OCI-LY1 (cell line): ENCODE results near the gene ZNF658.
"Not testable (repeated sequence)": the region's sequence is repeated elsewhere in the genome, so short reads cannot be mapped to it uniquely, and the experiment has no call there.

Source experiments
- H2AFZ ChIP-seq: fragments of 200-600 bp; sonication (generic), shearing (Covaris generic); 2 replicates; pipeline ENCODE4 v1.6.0; 2014; ENCODE audit warnings: antibody characterized with exemption, mild to moderate bottlenecking, low read length
- H3F3A ChIP-seq: fragments of 200-600 bp; sonication (generic), shearing (Covaris generic); 2 replicates; pipeline ENCODE4 v1.6.0; 2014; ENCODE audit warnings: mild to moderate bottlenecking, antibody characterized with exemption, low read length, moderate library complexity; ENCODE audit not compliant: insufficient read depth
- H3K27ac ChIP-seq: fragments of 200-600 bp; sonication (generic); 2 replicates; pipeline ENCODE4 v1.5.1; 2014; ENCODE audit warnings: low read length, mixed run types, mild to moderate bottlenecking, low read depth; ENCODE audit not compliant: poor library complexity, severe bottlenecking
- H3K27me3 ChIP-seq: fragments of 200-600 bp; sonication (generic); 2 replicates; pipeline ENCODE4 v1.6.0; 2014; ENCODE audit warnings: antibody characterized with exemption, mild to moderate bottlenecking, low read length, moderate library complexity; ENCODE audit not compliant: insufficient read depth
- H3K36me3 ChIP-seq: fragments of 200-600 bp; sonication (generic); 2 replicates; pipeline ENCODE4 v1.6.1; 2014; ENCODE audit warnings: mild to moderate bottlenecking, antibody characterized with exemption, low read length, moderate library complexity, mixed read lengths; ENCODE audit not compliant: insufficient read depth
- H3K4me1 ChIP-seq: fragments of 200-600 bp; sonication (generic); 2 replicates; pipeline ENCODE4 v1.5.1; 2014; ENCODE audit warnings: mild to moderate bottlenecking, low read length, moderate library complexity; ENCODE audit not compliant: insufficient read depth, severe bottlenecking
- H3K4me2 ChIP-seq: fragments of 200-600 bp; sonication (generic), shearing (Covaris generic); 2 replicates; pipeline ENCODE4 v1.6.1; 2014; ENCODE audit warnings: low read length
- H3K4me3 ChIP-seq: fragments of 200-600 bp; sonication (generic); 2 replicates; pipeline ENCODE4 v1.5.1; 2014; ENCODE audit warnings: low read length, low read depth, mild to moderate bottlenecking, mixed read lengths; ENCODE audit not compliant: poor library complexity, severe bottlenecking
- H3K79me2 ChIP-seq: fragments of 200-600 bp; shearing (Covaris generic); 2 replicates; pipeline ENCODE4 v1.6.1; 2016; ENCODE audit warnings: mixed run types, low read length, mixed read lengths; ENCODE audit not compliant: insufficient read depth
- H3K9ac ChIP-seq: fragments of 200-600 bp; sonication (generic), shearing (Covaris generic); 2 replicates; pipeline ENCODE4 v1.6.1; 2014; ENCODE audit warnings: mild to moderate bottlenecking, low read length, mixed read lengths
- H3K9me2 ChIP-seq: fragments of 200-600 bp; sonication (generic), shearing (Covaris generic); 2 replicates; pipeline ENCODE4 v1.6.1; 2014; ENCODE audit warnings: low read depth, mild to moderate bottlenecking, low read length, mixed read lengths
- H3K9me3 ChIP-seq: fragments of 200-600 bp; shearing (Covaris generic); 2 replicates; pipeline ENCODE4 v1.6.1; 2014; ENCODE audit warnings: low read length, mixed read lengths
- H4K20me1 ChIP-seq: fragments of 200-600 bp; sonication (generic), shearing (Covaris generic); 2 replicates; pipeline ENCODE4 v1.6.0; 2016; ENCODE audit warnings: mild to moderate bottlenecking, low read length; ENCODE audit not compliant: insufficient read depth

ZNF658 gene

DNA sequence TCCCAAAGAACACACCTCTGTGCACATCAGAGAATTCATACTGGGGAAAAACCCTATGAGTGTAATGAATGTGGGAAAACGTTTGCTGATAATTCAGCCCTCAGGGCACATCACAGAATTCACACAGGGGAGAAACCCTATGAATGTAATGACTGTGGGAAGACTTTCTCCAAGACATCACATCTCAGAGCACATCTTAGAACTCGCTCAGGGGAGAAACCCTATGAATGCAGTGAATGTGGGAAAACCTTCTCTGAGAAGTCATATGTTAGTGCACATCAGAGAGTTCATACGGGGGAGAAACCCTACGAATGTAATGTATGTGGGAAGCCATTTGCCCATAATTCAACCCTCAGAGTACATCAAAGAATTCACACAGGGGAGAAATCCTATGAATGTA, 19.5 kb downstream of the ZNF658 start:
- H3F3A ChIP-seq, H2AFZ ChIP-seq, H3K4me3 ChIP-seq, H3K9ac ChIP-seq, H3K27ac ChIP-seq, H3K9me2 ChIP-seq, H3K4me1 ChIP-seq, H4K20me1 ChIP-seq, H3K27me3 ChIP-seq, H3K4me2 ChIP-seq, H3K36me3 ChIP-seq, H3K9me3 ChIP-seq, H3K79me2 ChIP-seq: not testable (repeated sequence)

DNA sequence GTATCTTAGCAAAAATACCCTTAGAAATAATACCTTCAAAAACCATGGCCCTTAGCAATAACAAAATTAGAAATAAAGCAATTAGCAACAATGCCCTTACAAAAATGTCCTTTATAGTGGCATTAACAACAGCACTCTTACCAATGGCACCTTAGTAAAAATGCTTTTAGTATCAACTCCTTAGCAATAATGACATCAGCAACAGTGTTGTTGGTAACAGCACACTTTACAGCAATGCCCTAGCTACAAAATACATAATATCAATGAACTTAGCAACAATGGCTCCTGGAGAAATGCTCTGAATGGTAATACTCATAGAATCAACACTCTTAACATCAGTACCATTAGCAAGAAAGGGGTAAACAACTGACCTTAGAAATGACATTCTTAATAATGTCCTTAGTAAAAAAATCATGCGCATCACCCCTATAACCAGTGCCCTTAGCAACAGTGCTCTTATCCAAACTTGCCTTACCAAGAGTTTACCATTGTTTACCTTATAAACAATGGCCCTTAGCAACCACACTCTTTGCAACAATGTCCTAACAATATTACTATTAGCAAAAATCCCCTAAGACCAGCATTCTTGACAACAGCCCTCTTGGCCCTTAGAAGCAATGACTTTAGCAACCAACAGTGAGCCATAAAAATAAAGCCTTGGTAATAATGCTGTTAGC, 35.8 kb downstream of the ZNF658 start:
- H3K4me1 ChIP-seq, H3K27ac ChIP-seq, H3K9ac ChIP-seq, H2AFZ ChIP-seq, H3K9me2 ChIP-seq, H3K4me3 ChIP-seq, H3K4me2 ChIP-seq, H3K9me3 ChIP-seq, H3K36me3 ChIP-seq, H3F3A ChIP-seq, H4K20me1 ChIP-seq, H3K79me2 ChIP-seq, H3K27me3 ChIP-seq: not testable (repeated sequence)

GRCh38 chr9:66937662-66938061, 37.1 kb downstream of the ZNF658 start:
- not testable (repeated sequence) for H3K79me2 ChIP-seq, H3F3A ChIP-seq, H3K4me2 ChIP-seq, H3K4me1 ChIP-seq, H3K27me3 ChIP-seq, H2AFZ ChIP-seq, H3K36me3 ChIP-seq, H3K27ac ChIP-seq, H3K4me3 ChIP-seq, H4K20me1 ChIP-seq, H3K9ac ChIP-seq, H3K9me3 ChIP-seq, H3K9me2 ChIP-seq

DNA sequence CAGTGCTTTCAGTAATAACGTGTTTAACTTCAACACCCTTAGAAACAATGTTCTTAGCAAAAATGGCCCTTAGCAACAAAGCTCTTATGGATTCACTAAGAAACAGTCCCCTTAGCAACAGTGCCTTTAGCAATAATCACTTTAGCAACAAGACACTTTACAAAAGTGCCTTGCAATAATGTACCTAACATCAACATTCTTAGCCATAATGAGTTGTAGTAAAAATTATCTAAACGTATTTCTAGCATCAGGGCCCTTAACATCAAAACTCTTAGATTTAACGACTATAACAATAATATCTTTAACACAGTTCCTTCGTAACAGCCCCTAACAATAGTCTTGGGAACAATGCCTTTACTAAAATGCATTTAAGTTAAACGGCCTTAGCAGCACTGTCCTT, 37.8 kb downstream of the ZNF658 start:
- H3K27ac ChIP-seq, H3K9me3 ChIP-seq, H3K27me3 ChIP-seq, H3K4me2 ChIP-seq, H3K4me3 ChIP-seq, H3F3A ChIP-seq, H3K9me2 ChIP-seq, H3K36me3 ChIP-seq, H3K4me1 ChIP-seq, H2AFZ ChIP-seq, H3K79me2 ChIP-seq, H4K20me1 ChIP-seq, H3K9ac ChIP-seq: not testable (repeated sequence)

DNA sequence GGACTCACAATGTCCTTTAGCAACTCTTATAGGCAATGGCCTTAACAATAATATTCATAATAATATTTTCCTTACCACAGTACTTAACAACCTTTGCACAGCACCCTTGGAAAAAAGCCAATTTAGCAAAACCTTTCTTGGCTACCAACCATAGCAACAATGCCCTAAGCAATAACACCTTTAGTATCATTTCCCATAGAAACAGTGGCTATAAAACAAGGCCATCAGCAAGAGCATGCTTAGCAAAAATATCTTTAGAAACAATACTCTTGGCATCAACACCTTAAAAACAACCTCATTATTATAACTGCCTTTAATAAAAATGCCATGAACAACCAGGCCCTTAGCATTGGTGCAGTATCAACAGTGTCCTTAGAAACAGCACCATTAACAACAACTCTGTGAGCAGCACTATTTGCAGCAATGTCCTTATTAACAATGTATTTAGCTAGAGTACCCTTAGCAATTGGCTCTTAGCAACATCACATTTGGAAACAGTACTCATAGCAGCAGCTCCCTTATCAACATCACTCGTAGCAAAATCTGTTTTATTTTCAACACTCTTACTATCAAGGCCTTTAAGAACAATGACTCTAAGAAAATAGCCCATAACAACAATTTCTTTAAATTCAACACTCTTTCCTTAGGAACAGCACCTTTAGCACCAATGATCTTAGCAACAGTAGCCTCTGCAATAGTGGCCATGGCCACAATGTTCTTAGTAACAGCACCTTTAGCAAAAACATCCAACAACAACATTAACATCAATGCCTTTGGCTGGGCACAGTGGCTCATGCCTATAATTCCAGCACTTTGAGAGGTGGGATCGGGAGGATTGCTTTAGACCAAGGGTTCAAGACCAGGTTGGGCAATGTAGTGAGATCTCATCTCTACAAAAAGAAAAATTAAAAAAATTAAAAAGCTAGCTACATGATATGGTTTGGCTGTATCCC, 39.6 kb downstream of the ZNF658 start:
- H4K20me1 ChIP-seq, H3K4me1 ChIP-seq, H3K36me3 ChIP-seq, H3K9ac ChIP-seq, H3F3A ChIP-seq, H3K27me3 ChIP-seq, H3K79me2 ChIP-seq, H3K9me2 ChIP-seq, H3K4me3 ChIP-seq, H2AFZ ChIP-seq, H3K4me2 ChIP-seq, H3K27ac ChIP-seq, H3K9me3 ChIP-seq: not testable (repeated sequence)

DNA sequence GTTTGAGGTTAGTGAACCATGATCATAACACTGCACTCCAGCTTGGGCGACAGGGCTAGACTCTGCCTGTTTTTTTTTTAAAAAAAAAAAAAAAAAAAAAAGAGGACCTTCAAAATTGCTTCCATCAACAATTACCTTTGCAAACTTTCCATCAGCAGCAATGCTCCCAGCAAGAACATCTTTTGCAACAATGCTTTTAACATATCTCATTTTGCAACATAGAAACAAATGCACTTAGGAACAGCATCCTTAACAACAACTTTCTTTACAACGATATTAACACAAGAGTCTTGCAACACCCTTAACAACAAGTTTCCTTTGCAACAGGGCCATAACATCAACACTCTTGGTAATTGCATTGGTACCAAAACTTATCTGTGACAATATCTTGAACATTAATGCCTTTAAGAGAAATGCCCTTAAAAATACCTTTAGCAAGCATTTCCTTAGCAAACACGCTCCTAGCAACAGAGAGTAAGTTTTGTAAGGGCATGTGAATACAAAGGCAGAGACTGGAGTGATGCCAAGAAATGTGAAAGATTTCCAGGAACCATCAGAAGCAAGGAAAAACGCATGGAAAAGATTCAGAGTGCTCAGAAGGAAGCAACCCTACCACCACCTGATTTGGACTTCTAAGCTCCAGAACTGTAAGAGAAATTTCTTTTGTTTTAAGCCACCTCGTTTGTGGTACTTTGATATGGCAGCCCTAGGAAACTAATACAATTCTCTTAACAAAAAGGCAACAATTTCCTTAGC, 42.1 kb downstream of the ZNF658 start:
- H3K9me3 ChIP-seq, H4K20me1 ChIP-seq, H2AFZ ChIP-seq, H3K9me2 ChIP-seq, H3K27me3 ChIP-seq, H3K36me3 ChIP-seq, H3F3A ChIP-seq, H3K4me3 ChIP-seq, H3K27ac ChIP-seq, H3K4me2 ChIP-seq, H3K4me1 ChIP-seq, H3K9ac ChIP-seq, H3K79me2 ChIP-seq: not testable (repeated sequence)

- H4K20me1 ChIP-seq, H3K27ac ChIP-seq, H3K9me3 ChIP-seq, H3K4me3 ChIP-seq, H3K27me3 ChIP-seq, H3K79me2 ChIP-seq, H2AFZ ChIP-seq, H3K4me2 ChIP-seq, H3K4me1 ChIP-seq, H3F3A ChIP-seq, H3K36me3 ChIP-seq, H3K9me2 ChIP-seq, H3K9ac ChIP-seq: not testable (repeated sequence)
These were observed 52.1 kb downstream of the ZNF658 start for GRCh38 chr9:66952576-66952975.
